ENCODE data around the gene OXCT2.
"Not testable (repeated sequence)": the region's sequence is repeated elsewhere in the genome, so short reads cannot be mapped to it uniquely, and the experiment has no call there.

- TF ChIP-seq CTCF, POLR2A, EP300 (IDR thresholded peaks at IDR 0.05): not testable (repeated sequence)
Measured at GRCh38 chr1:39787108-39787375, 15.9 kb upstream of the OXCT2 start.

Data from suprapubic skin (tissue), 3 donors.